Measurements from ENCODE around the gene MYL12A. TPM values are rescaled to one million over a fixed set of nuclear protein-coding genes. Genes with fewer than 3 reads are reported as not detected.
A peak's percentile ranks its signal among the peaks of the same experiment; 100 is the strongest.

MYL12A gene
- total RNA-seq, 1 experiment from 2014 or later, result 230 TPM

- DNase-seq (ENCODE audit: low spot score) (no peak), ATAC-seq (peak; percentile 45; the same call in 1 of the 2 replicates)
- CTCF ChIA-PET, result no interaction called here
- Mint-ChIP-seq H3K4me1 (peaks cover 24% of the 10 kb centered on the region), H3K27me3 (ENCODE audit: low read depth) (no peaks in the 10 kb centered on the region; the same call in 1 of the 2 replicates), H3K9me3 (peaks cover 9% of the 10 kb centered on the region; the same call in 1 of the 2 replicates), H3K27ac (no peak overlapping the region), H3K4me3 (no peak overlapping the region), H3K36me3 (no peaks in the 10 kb centered on the region)
- TF ChIP-seq AR (CRISPR knock-in tag; IDR thresholded peaks at IDR 0.05), result no peak
- no peak for TF ChIP-seq NR1H2 (CRISPR knock-in tag; IDR thresholded peaks at IDR 0.05)
- TF ChIP-seq MLX (CRISPR knock-in tag; IDR thresholded peaks at IDR 0.05), result no peak
- TF ChIP-seq EMX1 (CRISPR knock-in tag; IDR thresholded peaks at IDR 0.05), result no peak
- no peak for TF ChIP-seq ZNF532 (CRISPR knock-in tag; IDR thresholded peaks at IDR 0.05; ENCODE audit: borderline replicate concordance)
- TF ChIP-seq NFE2L1 (CRISPR knock-in tag; IDR thresholded peaks at IDR 0.05), result no peak
- TF ChIP-seq IRF2 (CRISPR knock-in tag; IDR thresholded peaks at IDR 0.05; ENCODE audit: borderline replicate concordance, low read depth), result no peak
- no peak for TF ChIP-seq GRHL2 (CRISPR knock-in tag; IDR thresholded peaks at IDR 0.05; ENCODE audit: insufficient replicate concordance, severe bottlenecking)
- no peak for TF ChIP-seq ZNF138 (CRISPR knock-in tag; conservative IDR thresholded peaks at IDR 0.05)
- TF ChIP-seq PRDM15 (CRISPR knock-in tag; IDR thresholded peaks at IDR 0.05), result no peak
- POLR2A ChIA-PET, result interaction anchor here (0.5 kb wide), 1 partner anchor 118 kb away, joined by 3 read pairs; no protein-coding TSS in a partner anchor
Observed at GRCh38 chr18:3217948-3218647, 29.5 kb upstream of the MYL12A start.

GRCh38 chr18:3218819-3219218, 28.8 kb upstream of the MYL12A start:
- ChIA-PET CTCF (interaction anchor here (0.7 to 1.2 kb wide), 2 partner anchors 67 to 448 kb away, joined by 3 to 6 read pairs; no protein-coding TSS in a partner anchor), POLR2A (no interaction called here)
- H3K36me3 Mint-ChIP-seq, result no peaks in the 10 kb centered on the region
- ATAC-seq, result no peak
- no peak overlapping the region for H3K4me3 Mint-ChIP-seq
- H3K27me3 Mint-ChIP-seq (ENCODE audit: low read depth), result no peaks in the 10 kb centered on the region; the same call in 1 of the 2 replicates
- peaks cover 21% of the 10 kb centered on the region for H3K4me1 Mint-ChIP-seq
- peaks cover 9% of the 10 kb centered on the region; the same call in 1 of the 2 replicates for H3K9me3 Mint-ChIP-seq
- DNase-seq (ENCODE audit: low spot score), result no peak
- no peak overlapping the region for H3K27ac Mint-ChIP-seq
- TF ChIP-seq ERG (CRISPR knock-in tag; IDR thresholded peaks at IDR 0.05), result no peak
- TF ChIP-seq NR1H2 (CRISPR knock-in tag; IDR thresholded peaks at IDR 0.05), result no peak
- TF ChIP-seq NFYB (CRISPR knock-in tag; conservative IDR thresholded peaks at IDR 0.05; ENCODE audit: low read depth), result no peak
- TF ChIP-seq MLX (CRISPR knock-in tag; IDR thresholded peaks at IDR 0.05), result no peak
- no peak for TF ChIP-seq ZNF423 (CRISPR knock-in tag; IDR thresholded peaks at IDR 0.05)
- no peak for TF ChIP-seq USF2 (CRISPR knock-in tag; IDR thresholded peaks at IDR 0.05)
- TF ChIP-seq ZNF425 (CRISPR knock-in tag; conservative IDR thresholded peaks at IDR 0.05), result no peak
